HepG2 (cell line): Measurements from ENCODE around the gene FANCE. TPM values are rescaled to one million over a fixed set of nuclear protein-coding genes. Genes with fewer than 3 reads are reported as not detected.
A peak's percentile ranks its signal among the peaks of the same experiment; 100 is the strongest.

Source experiments
- AGO1 ChIP-seq: fragments of 200-400 bp; formaldehyde crosslinking; IDR thresholded peaks from 2 replicates; pipeline ENCODE4 v1.6.1; 2017; ENCODE audit warnings: mild to moderate bottlenecking, low read depth, low read length, moderate library complexity; ENCODE audit not compliant: poor library complexity, severe bottlenecking
- ARHGAP35 ChIP-seq: sonication (generic); formaldehyde crosslinking; IDR thresholded peaks from 2 replicates; pipeline ENCODE4 v1.9.0; 2022; ENCODE audit warnings: mild to moderate bottlenecking, inconsistent platforms, moderate library complexity, missing genetic modification reagents, borderline replicate concordance
- ARNTL ChIP-seq: sonication (generic); formaldehyde crosslinking; IDR thresholded peaks from 2 replicates; pipeline ENCODE4 v1.4.0; 2020; ENCODE audit warnings: mild to moderate bottlenecking, missing genetic modification reagents
- HIVEP1 ChIP-seq: sonication (generic); formaldehyde crosslinking; IDR thresholded peaks from 2 replicates; pipeline ENCODE4 v1.4.0; 2020; ENCODE audit warnings: mild to moderate bottlenecking, missing genetic modification reagents
- LRRFIP1 ChIP-seq: sonication (generic); formaldehyde crosslinking; conservative IDR thresholded peaks from 2 replicates; pipeline ENCODE4 v1.4.0; 2020; ENCODE audit warnings: missing genetic modification reagents
- PAXIP1 ChIP-seq: sonication (generic); formaldehyde crosslinking; conservative IDR thresholded peaks from 2 replicates; pipeline ENCODE4 v1.4.0; 2020; ENCODE audit warnings: mild to moderate bottlenecking, missing genetic modification reagents, moderate library complexity
- POLR2A ChIP-seq, 2 experiments: IDR thresholded peaks; 2 replicates each; pipeline ENCODE4 v1.6.1; 2011; ENCODE audit warnings: low read depth in 2 of 2, low read length in 2 of 2, mild to moderate bottlenecking in 1 of 2, moderate library complexity in 1 of 2; ENCODE audit not compliant: insufficient read depth in 1 of 2
- RBFOX2 ChIP-seq: fragments of 200-400 bp; formaldehyde crosslinking; IDR thresholded peaks from 2 replicates; pipeline ENCODE4 v1.6.1; 2017; ENCODE audit warnings: low read depth, mild to moderate bottlenecking, low read length
- RBM39 ChIP-seq: fragments of 200-400 bp; formaldehyde crosslinking; IDR thresholded peaks from one replicate; pipeline ENCODE4 v1.6.1; 2018; ENCODE audit warnings: antibody characterized with exemption, mild to moderate bottlenecking, low read depth, low read length; ENCODE audit not compliant: poor library complexity, severe bottlenecking
- THAP11 ChIP-seq: IDR thresholded peaks from 2 replicates; pipeline ENCODE4 v1.6.1; 2016; ENCODE audit warnings: missing biosample characterization, missing genetic modification reagents
- ZBTB1 ChIP-seq: sonication (generic); formaldehyde crosslinking; IDR thresholded peaks from 2 replicates; pipeline ENCODE4 v1.4.0; 2020; ENCODE audit warnings: missing genetic modification reagents, borderline replicate concordance
- ZFP91 ChIP-seq: sonication (generic); formaldehyde crosslinking; IDR thresholded peaks from 2 replicates; pipeline ENCODE4 v1.9.0; 2022; ENCODE audit warnings: missing genetic modification reagents, mild to moderate bottlenecking, borderline replicate concordance
- ZNF230 ChIP-seq: sonication (generic); formaldehyde crosslinking; IDR thresholded peaks from 2 replicates; pipeline ENCODE4 v1.4.0; 2020; ENCODE audit warnings: mild to moderate bottlenecking, missing genetic modification reagents
- ZNF512B ChIP-seq: sonication (generic); formaldehyde crosslinking; IDR thresholded peaks from 2 replicates; pipeline ENCODE4 v1.5.1; 2020; ENCODE audit warnings: missing genetic modification reagents, mild to moderate bottlenecking, borderline replicate concordance
- ZNF562 ChIP-seq: sonication (generic); formaldehyde crosslinking; IDR thresholded peaks from 2 replicates; pipeline ENCODE4 v1.8.0; 2022; ENCODE audit warnings: missing genetic modification reagents, borderline replicate concordance
- ZNF619 ChIP-seq: sonication (generic); formaldehyde crosslinking; IDR thresholded peaks from 2 replicates; pipeline ENCODE4 v1.4.0; 2020; ENCODE audit warnings: mild to moderate bottlenecking, missing genetic modification reagents
- ZNF737 ChIP-seq: sonication (generic); formaldehyde crosslinking; IDR thresholded peaks from 2 replicates; pipeline ENCODE4 v1.5.0; 2020; ENCODE audit warnings: missing genetic modification reagents, mild to moderate bottlenecking, borderline replicate concordance
- polyA plus RNA-seq, 8 experiments: library from polyadenylated mRNA; depleted of rRNA in 3 of 8; stranded (reverse) in 7 of 8; unstranded in 1 of 8; fragments of >200 nt; fragmentation: Illumina TruSeq in 4 of 8; extraction: Trizol in 4 of 8; gene quantifications; 2 replicates each; pipeline versions ENCODE4 v1.2.1 to v1.2.3, GENCODE V29; 2011 to 2016; ENCODE audit warnings: low read depth in 4 of 8, missing spikeins in 1 of 8, mixed read lengths in 1 of 8; ENCODE audit not compliant: insufficient read depth in 1 of 8
- total RNA-seq, 5 experiments: library from RNA; depleted of rRNA; stranded (reverse); fragments of >200 nt; fragmentation: Illumina TruSeq; extraction: Trizol; gene quantifications; 2 replicates each; pipeline ENCODE4 v1.2.3, GENCODE V29; 2016; ENCODE audit warnings: low read depth in 1 of 5

FANCE gene
- total and polyA plus RNA-seq, 2 of the 13 experiments (the other 11 are each of a cell fraction or from before 2014, with no cell fraction given) = 7.1 to 11.2 TPM

GRCh38 chr6:35474131-35474941 lies 22.2 kb downstream of the FANCE start (continued):
- TF ChIP-seq PAXIP1 = no peak
- TF ChIP-seq ARNTL (CRISPR knock-in tag) = no peak
- TF ChIP-seq ZNF512B = no peak
- no peak for TF ChIP-seq ZNF619 (CRISPR knock-in tag)
- no peak for TF ChIP-seq ARHGAP35 (CRISPR knock-in tag)
- 0 out of 2 replicates have a peak, but pooled peaks have one; percentile 19 for TF ChIP-seq ZFP91
- TF ChIP-seq AGO1 = peak; percentile 86
- no peak for TF ChIP-seq ZNF562 (CRISPR knock-in tag)
- peak; percentile 64 for TF ChIP-seq RBM39
- no peak for TF ChIP-seq LRRFIP1
- TF ChIP-seq POLR2A (IDR thresholded peaks at IDR 0.05; ENCODE audit: insufficient read depth in 1 of 2, low read depth in 2 of 2, low read length in 2 of 2) = peak in 1 of 2 experiments; percentile 65; a peak in 2 of 4 replicates
- TF ChIP-seq HIVEP1 (CRISPR knock-in tag) = no peak
- TF ChIP-seq ZBTB1 (CRISPR knock-in tag) = no peak
- no peak for TF ChIP-seq ZNF230 (CRISPR knock-in tag)
- peak; percentile 29; the same call in 1 of the 2 replicates for TF ChIP-seq RBFOX2
- TF ChIP-seq ZNF737 = no peak
- TF ChIP-seq THAP11 (CRISPR knock-in tag) = no peak
